LoVo (cell line): ENCODE measurements around the gene TCERG1.
"Not testable (repeated sequence)": the region's sequence is repeated elsewhere in the genome, so short reads cannot be mapped to it uniquely, and the experiment has no call there.

Experiments
- DNase-seq: peaks from one replicate; pipeline ENCODE4 v3.0.0-alpha.2; 2016; ENCODE audit warnings: low spot score

Gene TCERG1

DNA sequence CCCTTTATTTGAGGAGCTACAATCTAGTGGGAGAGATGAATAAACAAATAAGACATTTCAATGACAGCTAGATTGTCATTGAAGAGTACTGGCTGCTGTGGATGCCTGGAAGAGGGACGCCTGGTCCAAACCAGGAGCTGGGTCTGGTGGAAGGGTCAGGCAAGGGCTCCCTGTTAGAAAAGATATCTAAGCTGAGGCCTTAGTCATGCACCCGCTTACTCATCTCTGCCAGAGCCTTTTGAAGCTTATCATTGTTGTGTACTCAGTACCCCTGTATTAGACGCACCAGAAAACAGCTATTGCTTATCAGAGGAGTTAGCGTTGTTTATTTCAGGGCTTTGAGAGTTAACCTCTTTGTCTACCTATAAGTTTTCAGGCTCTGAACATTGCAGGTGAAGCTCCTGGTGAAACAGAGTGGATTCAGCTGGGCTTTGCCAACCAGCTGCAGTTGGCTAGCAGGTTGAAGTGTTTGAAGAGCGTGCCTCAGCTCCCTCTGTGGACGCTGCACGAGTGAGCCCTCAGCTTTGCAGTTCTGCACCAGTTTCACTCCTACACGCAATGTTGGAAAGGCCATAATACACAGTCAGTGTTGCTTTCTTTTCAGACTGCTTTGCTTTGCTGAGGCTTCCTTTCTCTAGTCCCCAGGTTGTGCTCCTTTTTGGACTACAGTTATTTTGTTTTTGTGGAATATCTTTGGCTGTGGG is 74.4 kb downstream of the TCERG1 start:
- DNase-seq: no peak

GRCh38 chr5:146523698-146524097 is 76.6 kb downstream of the TCERG1 start:
- DNase-seq: no peak

- no peak for DNase-seq
Measured at GRCh38 chr5:146527785-146528184, 80.7 kb downstream of the TCERG1 start.

DNA sequence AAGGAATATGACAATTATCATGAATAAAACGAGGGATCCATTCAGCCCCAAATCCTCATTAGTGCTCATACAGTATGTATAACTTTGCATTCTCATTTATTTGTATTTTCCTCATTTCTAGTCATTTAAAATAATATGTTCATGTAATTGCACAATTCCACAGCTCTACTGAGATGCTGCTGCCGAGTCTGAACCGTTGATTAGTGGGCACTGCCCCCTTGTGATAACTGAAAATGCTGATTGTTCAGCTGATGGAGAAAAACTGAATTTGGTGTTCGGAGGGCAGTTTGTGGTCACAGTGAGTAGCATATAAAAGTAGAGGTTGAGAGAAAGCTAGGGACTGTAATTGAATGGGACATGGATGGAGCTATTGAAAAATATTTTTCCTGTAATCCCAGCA is 81.1 kb downstream of the TCERG1 start:
- no peak for DNase-seq

- DNase-seq: no peak
Measured at GRCh38 chr5:146529984-146530383, 82.9 kb downstream of the TCERG1 start.

GRCh38 chr5:146533260-146533857 is 86.2 kb downstream of the TCERG1 start:
- peak; percentile 82 for DNase-seq

- no peak for DNase-seq
Measured at GRCh38 chr5:146533882-146534281, 86.7 kb downstream of the TCERG1 start.

DNA sequence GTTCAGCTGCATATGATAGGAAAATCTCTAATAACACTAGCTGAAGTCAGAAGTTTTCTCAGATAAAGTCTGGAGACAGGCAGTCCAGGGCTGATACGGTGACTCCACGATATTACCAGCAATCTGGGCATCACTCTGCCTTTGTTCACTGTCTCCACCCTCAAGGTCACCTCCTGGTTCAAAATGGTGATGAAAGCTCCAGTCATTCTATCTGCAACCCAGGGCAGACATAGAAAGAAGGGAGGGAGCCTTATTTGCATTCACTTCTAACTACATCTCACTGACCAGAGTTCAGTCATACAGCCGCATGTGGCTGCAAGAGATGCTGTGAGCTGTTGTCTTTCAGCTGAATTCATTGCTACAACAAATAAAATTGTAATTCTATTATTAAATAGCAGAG is 91.3 kb downstream of the TCERG1 start:
- no peak for DNase-seq

DNA sequence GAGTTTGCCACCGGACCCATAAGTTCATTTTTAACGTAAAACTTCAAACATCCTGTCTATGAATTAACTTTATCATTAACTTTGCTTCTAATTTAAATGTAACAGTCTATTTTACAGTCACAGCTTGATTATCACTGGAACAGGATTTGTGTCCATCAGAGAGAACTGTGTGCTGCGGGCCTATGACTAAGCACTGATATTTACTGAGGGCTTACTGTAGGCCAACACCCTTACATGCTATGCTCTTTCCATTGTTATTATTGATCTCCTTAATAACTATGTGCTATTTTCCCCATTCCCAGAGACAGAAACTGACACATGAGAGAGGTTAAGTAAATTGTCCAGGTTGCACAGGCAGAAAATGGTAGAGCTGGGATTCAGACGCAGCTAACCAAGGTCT is 92.8 kb downstream of the TCERG1 start:
- DNase-seq: no peak

GRCh38 chr5:146540414-146540813 is 93.3 kb downstream of the TCERG1 start:
- no peak for DNase-seq

DNA sequence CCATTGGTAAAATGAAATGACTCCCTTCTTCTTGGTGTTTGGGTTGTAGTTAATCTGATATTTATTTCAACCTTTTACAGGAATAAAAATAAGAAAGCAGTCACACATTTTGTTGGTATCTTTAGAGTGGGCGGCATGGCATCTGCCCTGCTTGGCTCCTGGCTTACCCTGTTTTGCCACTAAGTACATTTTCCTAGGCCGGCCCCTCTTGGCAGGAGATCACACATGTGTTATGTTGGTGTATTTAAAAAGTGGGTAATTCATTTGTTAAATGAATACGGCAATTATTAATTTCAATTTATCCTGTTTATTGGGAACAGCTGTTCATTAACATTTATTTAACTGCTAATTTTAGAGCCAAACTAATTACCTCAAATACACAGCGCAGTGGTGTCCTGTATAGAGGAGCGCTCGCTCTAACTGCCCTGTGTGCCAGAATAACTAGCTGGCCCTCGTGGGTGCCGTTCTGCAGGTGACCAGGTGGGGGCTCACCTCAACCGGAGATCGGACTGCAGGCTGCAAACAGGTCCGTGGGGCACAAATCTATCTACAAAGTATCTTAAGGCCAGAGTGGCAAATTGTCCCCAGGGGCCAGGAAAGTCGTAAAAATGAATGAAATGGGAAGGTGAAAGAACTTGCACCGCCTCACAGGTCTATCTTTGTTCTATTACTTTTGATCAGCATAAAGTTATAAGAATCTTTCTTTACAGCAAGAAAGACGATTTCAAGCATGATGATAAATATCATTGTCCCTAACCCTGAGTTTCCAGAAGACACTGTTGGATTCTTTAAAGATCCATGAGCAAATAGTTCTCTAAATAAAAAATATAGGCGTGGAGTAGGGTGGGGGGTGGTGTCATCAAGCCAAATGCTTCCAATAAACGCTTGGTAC is 95.1 kb downstream of the TCERG1 start:
- peak; percentile 75 for DNase-seq

DNA sequence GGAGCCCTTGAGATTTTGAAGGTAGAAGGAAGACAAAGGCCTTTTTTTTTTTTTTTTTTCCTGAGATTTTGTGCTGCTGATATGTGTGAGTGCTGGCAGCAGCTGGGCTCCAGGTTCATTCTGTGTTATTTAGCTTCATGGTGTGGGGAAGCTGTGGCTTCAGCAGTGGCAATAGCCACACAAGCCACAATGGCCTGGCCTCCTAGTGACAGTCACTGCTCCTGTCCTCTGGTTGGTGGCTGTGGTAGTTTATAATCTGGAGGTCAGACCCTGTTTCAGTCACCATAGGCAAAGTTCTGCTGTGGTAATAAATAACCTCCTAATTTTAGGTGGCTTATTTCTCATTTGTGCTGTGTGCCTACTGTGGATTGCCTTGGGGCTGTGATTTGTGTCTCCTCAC is 97.1 kb downstream of the TCERG1 start:
- DNase-seq: no peak

DNA sequence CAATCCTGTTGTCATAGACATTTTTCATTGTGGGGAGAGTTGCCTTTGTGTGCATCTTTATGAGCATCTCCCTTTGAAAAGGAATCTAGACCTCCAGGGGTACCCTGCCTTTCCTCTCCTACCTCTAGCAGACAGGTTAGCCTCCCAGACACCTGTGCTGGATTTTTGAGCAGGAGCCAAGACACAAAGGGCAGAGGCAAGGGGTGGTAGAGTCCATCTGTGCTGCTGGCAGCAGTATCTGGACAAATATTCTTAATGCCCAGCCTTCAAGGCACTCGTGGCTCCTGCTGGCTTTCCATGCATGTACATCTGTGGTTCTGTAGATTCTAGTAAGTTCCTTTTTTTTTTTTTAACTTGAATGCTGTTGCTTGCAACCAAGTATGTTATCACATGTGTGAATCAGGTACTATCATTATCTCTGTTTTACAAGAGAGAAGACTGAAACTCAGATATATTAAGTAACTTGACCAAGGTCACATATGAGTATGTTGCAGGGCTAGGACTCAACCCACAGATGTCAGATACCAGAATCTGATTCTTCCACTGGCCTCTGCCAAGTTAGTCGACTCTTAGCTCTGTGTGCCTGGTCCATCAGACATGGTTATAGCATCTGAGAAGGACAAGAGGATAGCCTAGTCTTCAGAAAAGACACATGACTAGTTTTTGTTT is 101.8 kb downstream of the TCERG1 start:
- DNase-seq: no peak

DNA sequence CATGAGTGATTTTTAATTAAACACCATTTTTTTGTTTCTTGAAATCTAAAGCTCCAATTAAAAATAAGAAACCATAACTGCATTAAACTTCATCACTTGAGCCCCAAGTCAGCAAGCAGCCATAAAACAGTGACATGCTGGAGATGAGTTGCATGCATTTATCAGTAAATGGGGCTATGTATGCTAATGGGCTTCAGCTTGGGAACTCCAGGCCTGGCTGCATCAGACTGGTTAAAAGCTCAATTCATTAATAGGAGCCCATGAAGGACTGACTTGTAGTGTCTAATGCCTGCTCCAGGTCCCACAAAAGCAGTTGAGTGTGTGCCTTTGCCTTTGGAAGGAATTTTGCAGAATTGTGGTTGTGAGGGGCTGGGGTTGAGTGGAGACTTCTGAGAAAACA is 102.5 kb downstream of the TCERG1 start:
- no peak for DNase-seq

- no peak for DNase-seq
Measured at GRCh38 chr5:146553446-146553845, 106.3 kb downstream of the TCERG1 start.

- not testable (repeated sequence) for DNase-seq
Measured at GRCh38 chr5:146556884-146557283, 109.8 kb downstream of the TCERG1 start.

DNA sequence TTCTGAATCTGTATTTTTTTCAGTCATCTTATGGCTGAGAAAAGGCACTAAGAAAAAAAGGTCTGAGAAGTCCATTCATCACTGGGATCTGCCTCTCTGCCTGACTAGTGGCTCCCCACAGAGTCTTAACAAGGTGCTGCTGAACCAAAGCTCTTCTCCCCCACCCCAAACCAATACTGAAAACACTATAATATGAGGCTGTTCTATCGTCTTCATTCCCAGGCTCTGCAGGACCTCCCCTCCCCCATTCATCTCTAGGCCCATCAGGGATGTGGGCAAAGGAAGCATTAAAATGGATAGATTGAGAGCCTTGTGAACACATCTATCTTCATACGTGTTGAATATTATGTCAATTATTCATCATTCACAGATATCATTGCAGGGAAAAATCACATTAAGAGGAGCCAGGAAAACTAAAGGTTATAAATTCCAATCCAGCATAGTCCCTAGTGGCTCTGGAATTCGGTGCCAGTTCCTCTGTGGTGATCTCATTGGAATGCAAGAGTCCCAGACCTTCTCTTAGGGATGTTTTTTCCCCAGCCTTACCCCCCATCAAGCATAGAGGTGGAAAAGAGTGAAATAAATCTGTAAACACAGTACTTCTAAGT is 113.2 kb downstream of the TCERG1 start:
- no peak for DNase-seq
